Psoas muscle (tissue), 8 donors: Measurements from ENCODE around the gene APOBEC3B. TPM values are rescaled to one million over a fixed set of nuclear protein-coding genes. Genes with fewer than 3 reads are reported as not detected.
"Not testable (repeated sequence)": the region's sequence is repeated elsewhere in the genome, so short reads cannot be mapped to it uniquely, and the experiment has no call there.

Experiments used
- ATAC-seq, 4 donors: fragments of 200-7000 bp; cut with Tn5 transposase; one replicate each; pipeline ENCODE4 v1.9.1; 2020; ENCODE audit warnings: moderate library complexity in 3 of 4, mild to moderate bottlenecking in 2 of 4
- DNase-seq, 2 donors: peaks; one replicate each; pipeline ENCODE4 v3.0.0-alpha.2; 2020
- H3K27ac ChIP-seq: fragments of 200-600 bp; one replicate; pipeline ENCODE4 v1.8.0; 2022
- H3K27me3 ChIP-seq, 3 donors: fragments of 200-600 bp in 1 of 3; one replicate each; pipeline versions ENCODE4 v1.6.1 to v1.8.0; 2013 to 2022; ENCODE audit warnings: low read length in 2 of 3, mild to moderate bottlenecking in 2 of 3, moderate library complexity in 1 of 3; ENCODE audit not compliant: insufficient read depth in 3 of 3
- H3K36me3 ChIP-seq, 2 donors: fragments of 200-600 bp in 1 of 2; one replicate each; pipeline versions ENCODE4 v1.6.1 to v1.8.0; 2013 to 2022; ENCODE audit warnings: low read depth in 1 of 2, mild to moderate bottlenecking in 1 of 2, moderate library complexity in 1 of 2; ENCODE audit not compliant: insufficient read depth in 1 of 2
- H3K4me1 ChIP-seq: fragments of 200-600 bp; one replicate; pipeline ENCODE4 v1.8.0; 2022
- H3K4me3 ChIP-seq: fragments of 200-600 bp; one replicate; pipeline ENCODE4 v1.8.0; 2022; ENCODE audit warnings: mild to moderate bottlenecking
- H3K9me3 ChIP-seq: fragments of 200-600 bp; one replicate; pipeline ENCODE4 v1.8.0; 2022
- WGBS, 3 donors: extraction: QIAGEN DNeasy Blood & Tissue Kit; methylation state at CpG; one replicate each; pipeline versions ENCODE4 v1.1.6 to v1.1.7; 2013; 5-methylcytosine and 5-hydroxymethylcytosine counted together
- intact Hi-C, 2 donors: fragments of 100-400 bp; cut with DNase I; formaldehyde crosslinking; loops; one replicate each; pipeline versions ENCODE4 v1.11.0 to v1.14.2; 2022
- polyA plus RNA-seq, 3 donors: library from polyadenylated mRNA; stranded (reverse); fragments of 200-250 nt; gene quantifications; one replicate each; pipeline ENCODE4 v1.2.3, GENCODE V29; 2013
- total RNA-seq, 4 donors: library from RNA; stranded (reverse); fragmentation: NEBNext Ultra II Directional in 2 of 4; extraction: Animal tissue kit (Norgen Biotek cat#: 25700) in 2 of 4; gene quantifications; one replicate each; pipeline versions ENCODE4 v1.2.1 to v1.2.4, GENCODE V29; 2021 to 2023
- TF ChIP-seq, protein P1 (sequence below): fragments of 200-600 bp; IDR thresholded peaks from one replicate; pipeline ENCODE4 v1.8.0; 2022; ENCODE audit warnings: antibody characterized with exemption
- donor health status: healthy with polysubstance abuse.
- donor health status: DM: no; HTN: no; CAD: no; lungs with moderate emphysema.
- donor health status: Bipolar disorder and iron deficiency.
- donor health status: healthy.
- donor health status: DM: yes; HTN: yes; CAD: no.
- donor health status: DM: no; HTN: no; CAD: no.
- donor health status: DM: no; HTN: no; CAD: no.
- donor health status: DM: yes; HTN: yes; CAD: no.

The APOBEC3B gene
- total and polyA plus RNA-seq, 7 donors: 0.15 to 0.59 (median 0.30) TPM; not detected in 2

- intact Hi-C loops: no loop called here
- DNase-seq (no peak), ATAC-seq (no peak)
- H3K36me3 ChIP-seq: no peaks in the 10 kb centered on the region
- H3K27ac ChIP-seq: no peak overlapping the region
- no peak overlapping the region for H3K4me3 ChIP-seq
- TF ChIP-seq, protein P1, sequence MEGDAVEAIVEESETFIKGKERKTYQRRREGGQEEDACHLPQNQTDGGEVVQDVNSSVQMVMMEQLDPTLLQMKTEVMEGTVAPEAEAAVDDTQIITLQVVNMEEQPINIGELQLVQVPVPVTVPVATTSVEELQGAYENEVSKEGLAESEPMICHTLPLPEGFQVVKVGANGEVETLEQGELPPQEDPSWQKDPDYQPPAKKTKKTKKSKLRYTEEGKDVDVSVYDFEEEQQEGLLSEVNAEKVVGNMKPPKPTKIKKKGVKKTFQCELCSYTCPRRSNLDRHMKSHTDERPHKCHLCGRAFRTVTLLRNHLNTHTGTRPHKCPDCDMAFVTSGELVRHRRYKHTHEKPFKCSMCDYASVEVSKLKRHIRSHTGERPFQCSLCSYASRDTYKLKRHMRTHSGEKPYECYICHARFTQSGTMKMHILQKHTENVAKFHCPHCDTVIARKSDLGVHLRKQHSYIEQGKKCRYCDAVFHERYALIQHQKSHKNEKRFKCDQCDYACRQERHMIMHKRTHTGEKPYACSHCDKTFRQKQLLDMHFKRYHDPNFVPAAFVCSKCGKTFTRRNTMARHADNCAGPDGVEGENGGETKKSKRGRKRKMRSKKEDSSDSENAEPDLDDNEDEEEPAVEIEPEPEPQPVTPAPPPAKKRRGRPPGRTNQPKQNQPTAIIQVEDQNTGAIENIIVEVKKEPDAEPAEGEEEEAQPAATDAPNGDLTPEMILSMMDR: no peak
- H3K27me3 ChIP-seq: peaks cover 0 to 13% (median 0%) of the 10 kb centered on the region in 3 donors
- no peaks in the 10 kb centered on the region for H3K4me1 ChIP-seq
- WGBS, 3 donors: 94 to 95% (median 95%) methylated on average over 13 of the region's 13 CpGs
- H3K9me3 ChIP-seq: no peaks in the 10 kb centered on the region
These were observed 34.4 kb downstream of the APOBEC3B start for GRCh38 chr22:39016592-39016991.

- peaks cover 0 to 13% (median 0%) of the 10 kb centered on the region in 3 donors for H3K27me3 ChIP-seq
- intact Hi-C loops: no loop called here
- TF ChIP-seq, protein P1: no peak
- H3K4me1 ChIP-seq: no peaks in the 10 kb centered on the region
- no peaks in the 10 kb centered on the region for H3K36me3 ChIP-seq
- ATAC-seq (no peak), DNase-seq (no peak)
- no peaks in the 10 kb centered on the region for H3K9me3 ChIP-seq
- 80 to 81% (median 81%) methylated on average over 17 to 18 of the region's 18 CpGs for WGBS, 3 donors
- no peak overlapping the region for H3K4me3 ChIP-seq
- no peak overlapping the region for H3K27ac ChIP-seq
These were observed 35.6 kb downstream of the APOBEC3B start for GRCh38 chr22:39017596-39018365.

GRCh38 chr22:39020021-39020651 is 38.0 kb downstream of the APOBEC3B start:
- DNase-seq, H3K36me3 ChIP-seq, intact Hi-C loops, H3K4me1 ChIP-seq, H3K9me3 ChIP-seq, H3K27ac ChIP-seq: not testable (repeated sequence)
- ATAC-seq: peak in 2 of 4 donors; percentile 9 to 13
- Histone ChIP-seq H3K4me3 (peak overlapping the region; percentile 56), H3K27me3 (peaks cover 0 to 11% (median 3%) of the 10 kb centered on the region in 3 donors)
- WGBS, 3 donors: 29 to 41% (median 35%) methylated on average over 14 to 15 of the region's 15 CpGs

DNA sequence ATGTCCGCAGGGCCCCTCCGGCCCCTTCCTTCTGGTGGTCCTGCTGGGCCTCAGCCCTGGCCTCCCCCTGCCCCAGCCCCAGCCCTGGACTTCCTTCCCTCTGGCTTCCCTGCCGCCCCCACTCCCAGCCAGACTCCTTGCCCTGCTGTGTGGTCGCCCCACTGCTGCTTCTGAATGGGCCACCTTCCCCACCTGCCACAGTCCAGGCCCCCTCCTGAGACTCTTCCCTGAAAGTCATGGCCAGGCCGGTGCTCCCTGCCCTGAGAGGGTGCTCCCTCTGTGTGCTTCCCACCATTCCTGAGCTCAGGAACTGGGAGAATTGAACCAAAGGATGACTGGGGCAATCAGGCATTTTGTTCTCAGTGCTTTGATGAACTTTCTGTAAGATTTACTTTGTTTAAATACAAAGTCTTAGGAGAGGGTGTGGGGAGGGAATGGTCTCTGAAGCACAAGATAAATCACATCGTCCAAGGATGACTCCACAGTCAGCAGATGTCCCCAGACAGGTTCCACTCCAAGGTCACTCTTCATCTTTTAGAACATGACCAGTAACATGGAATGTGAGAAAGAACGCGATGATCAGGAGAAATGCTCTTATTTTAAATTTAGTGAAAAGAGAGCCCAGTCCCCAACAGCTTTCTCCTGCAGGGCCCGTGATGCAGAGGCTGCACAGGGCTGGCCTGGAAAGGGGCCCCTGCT is 39.6 kb downstream of the APOBEC3B start:
- Histone ChIP-seq H3K27me3 (peaks cover 0 to 9% (median 3%) of the 10 kb centered on the region in 3 donors), H3K4me1 (no peaks in the 10 kb centered on the region), H3K4me3 (peak overlapping the region; percentile 56), H3K9me3 (no peaks in the 10 kb centered on the region), H3K27ac (peak overlapping the region; percentile 53), H3K36me3 (no peaks in the 10 kb centered on the region)
- TF ChIP-seq, protein P1: no peak
- WGBS, 3 donors: 63 to 71% (median 66%) methylated on average over 8 to 9 of the region's 9 CpGs
- intact Hi-C loops: no loop called here
- DNase-seq (no peak), ATAC-seq (peak in 1 of 4 donors; percentile 23)
